ENCODE data around the gene HPGDS. TPM values are rescaled to one million over a fixed set of nuclear protein-coding genes. Genes with fewer than 3 reads are reported as not detected.
"Not testable (repeated sequence)": the region's sequence is repeated elsewhere in the genome, so short reads cannot be mapped to it uniquely, and the experiment has no call there.

Gene HPGDS
- total RNA-seq, 1 experiment from 2014 or later: not detected

DNA sequence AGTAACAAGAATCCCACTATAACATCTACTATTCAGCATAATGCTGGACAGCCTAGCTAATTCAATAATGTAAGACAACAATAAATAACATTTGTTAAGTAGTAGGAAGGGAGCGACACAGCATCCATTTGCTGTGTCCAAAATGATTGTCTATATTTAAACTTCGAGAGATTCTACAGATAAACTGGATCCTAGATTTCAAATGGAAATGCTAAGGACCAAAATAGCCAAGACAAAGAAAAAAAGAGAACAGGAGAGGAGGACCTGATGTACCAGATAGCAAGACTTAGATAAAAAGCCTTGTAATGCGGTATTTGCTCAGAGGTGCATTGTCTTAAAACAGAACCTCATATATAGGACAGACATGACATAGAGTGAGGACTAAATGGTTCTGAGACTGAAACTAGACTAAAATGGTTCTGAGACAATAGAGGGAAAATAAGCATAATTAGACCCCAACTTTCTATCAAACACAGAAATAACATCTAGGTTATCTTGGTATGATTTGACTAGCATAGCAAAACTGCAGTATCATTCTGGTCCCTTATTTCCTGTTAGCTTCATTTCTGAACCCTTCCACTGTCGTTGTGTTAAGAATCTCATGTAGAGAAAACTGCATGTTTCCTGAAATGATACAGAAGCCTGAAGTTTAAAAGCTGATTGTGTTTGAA is 3.8 kb downstream of the HPGDS start:
- DNase-seq (ENCODE audit: low read depth): no peak
- in situ Hi-C loops (cut with HindIII; ENCODE audit: low pct_unique_long_range_greater_than_20kb, low sequenced_read_pairs): no loop called here

- DNase-seq (ENCODE audit: low read depth); in situ Hi-C loops (cut with HindIII; ENCODE audit: low pct_unique_long_range_greater_than_20kb, low sequenced_read_pairs): not testable (repeated sequence)
Observed at GRCh38 chr4:94336791-94337190, 5.8 kb downstream of the HPGDS start.

DNA sequence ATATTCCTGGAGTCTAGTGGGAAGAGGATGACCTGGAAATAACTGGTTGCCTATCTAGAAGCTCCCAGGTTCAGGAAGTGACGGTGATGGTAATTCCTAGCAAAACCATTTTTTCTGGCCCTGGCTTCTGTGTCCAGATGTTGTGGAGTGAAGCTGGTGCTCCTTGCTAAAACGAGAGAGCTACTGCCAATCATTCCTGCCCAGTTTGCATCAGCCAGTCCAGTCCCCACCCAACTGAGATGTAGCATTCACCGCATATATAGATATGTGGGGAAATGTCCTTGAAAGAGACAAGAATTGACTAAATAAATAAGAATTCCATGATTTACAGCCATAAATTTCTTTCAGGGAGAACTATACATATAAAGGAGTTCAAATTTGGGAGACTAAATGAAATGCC is 6.3 kb downstream of the HPGDS start:
- in situ Hi-C loops (cut with HindIII; ENCODE audit: low pct_unique_long_range_greater_than_20kb, low sequenced_read_pairs): no loop called here
- DNase-seq (ENCODE audit: low read depth): no peak

GRCh38 chr4:94334962-94335361 is 7.7 kb downstream of the HPGDS start:
- DNase-seq (ENCODE audit: low read depth): no peak
- in situ Hi-C loops (cut with HindIII; ENCODE audit: low pct_unique_long_range_greater_than_20kb, low sequenced_read_pairs): no loop called here

- in situ Hi-C loops (cut with HindIII; ENCODE audit: low pct_unique_long_range_greater_than_20kb, low sequenced_read_pairs): no loop called here
- no peak for DNase-seq (ENCODE audit: low read depth)
Observed at GRCh38 chr4:94334476-94334875, 8.2 kb downstream of the HPGDS start.

DNA sequence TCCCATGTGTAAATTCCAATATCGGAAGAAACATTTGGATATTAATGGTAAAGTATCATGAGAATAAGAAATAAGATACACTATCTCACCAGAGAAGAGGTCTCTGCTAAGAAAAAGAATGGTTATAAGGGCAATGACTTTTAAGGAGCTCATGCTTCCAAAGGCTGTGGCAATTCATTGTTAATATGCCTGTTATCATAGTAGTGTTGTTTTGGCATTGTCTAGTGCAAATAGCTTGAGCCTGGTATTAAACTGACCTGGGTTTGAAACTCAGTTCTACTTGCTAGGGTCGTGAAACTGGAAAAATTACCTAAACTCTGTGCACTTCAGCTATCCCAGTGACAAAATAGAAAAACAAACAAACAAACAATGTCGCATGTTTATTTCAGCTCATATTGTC is 8.8 kb downstream of the HPGDS start:
- DNase-seq (ENCODE audit: low read depth): no peak
- in situ Hi-C loops (cut with HindIII; ENCODE audit: low pct_unique_long_range_greater_than_20kb, low sequenced_read_pairs): no loop called here

DNA sequence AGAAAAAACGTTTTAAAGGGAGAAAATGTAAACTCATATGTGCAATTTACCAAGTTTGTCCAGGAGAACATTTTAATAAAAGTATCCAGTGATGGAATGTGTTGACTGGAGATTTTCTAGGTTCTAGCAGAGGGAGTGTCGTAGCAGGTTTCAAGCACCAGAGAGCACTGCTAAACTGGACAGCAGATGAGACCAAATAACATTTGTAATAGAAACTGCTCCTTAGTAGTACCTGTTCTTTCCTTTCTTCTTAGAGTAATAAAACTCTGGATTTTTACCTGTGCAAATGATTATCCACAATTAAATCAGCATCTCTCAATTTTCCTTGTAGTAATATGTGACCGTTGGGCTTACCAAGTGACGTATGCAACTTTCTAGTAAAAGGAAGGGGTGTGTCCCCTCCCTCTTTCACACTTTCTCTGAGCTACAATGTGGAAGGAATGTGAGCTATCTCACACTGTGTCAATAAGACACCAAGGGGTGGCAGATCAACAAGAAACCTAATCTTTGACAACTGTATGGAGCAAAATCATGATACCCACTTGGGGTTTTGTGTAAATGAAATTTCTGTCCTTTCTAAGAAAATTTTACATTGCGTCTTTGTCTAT is 9.5 kb downstream of the HPGDS start:
- in situ Hi-C loops (cut with HindIII; ENCODE audit: low pct_unique_long_range_greater_than_20kb, low sequenced_read_pairs): no loop called here
- no peak for DNase-seq (ENCODE audit: low read depth)

GRCh38 chr4:94329933-94330332 is 12.7 kb downstream of the HPGDS start:
- DNase-seq (ENCODE audit: low read depth): no peak
- in situ Hi-C loops (cut with HindIII; ENCODE audit: low pct_unique_long_range_greater_than_20kb, low sequenced_read_pairs): no loop called here

- no peak for DNase-seq (ENCODE audit: low read depth)
- in situ Hi-C loops (cut with HindIII; ENCODE audit: low pct_unique_long_range_greater_than_20kb, low sequenced_read_pairs): no loop called here
Observed at GRCh38 chr4:94325835-94326234, 16.8 kb downstream of the HPGDS start.

GRCh38 chr4:94319927-94320326 is 22.7 kb downstream of the HPGDS start:
- in situ Hi-C loops (cut with HindIII; ENCODE audit: low pct_unique_long_range_greater_than_20kb, low sequenced_read_pairs): not testable (repeated sequence)

GRCh38 chr4:94307231-94307871 is 35.3 kb downstream of the HPGDS start:
- DNase-seq (ENCODE audit: low read depth): no peak
- in situ Hi-C loops (cut with HindIII; ENCODE audit: low pct_unique_long_range_greater_than_20kb, low sequenced_read_pairs): no loop called here

More at GRCh38 chr4:94319927-94320326, 22.7 kb downstream of the HPGDS start:
- DNase-seq (ENCODE audit: low read depth): not testable (repeated sequence)

- no peak for DNase-seq (ENCODE audit: low read depth)
- in situ Hi-C loops (cut with HindIII; ENCODE audit: low pct_unique_long_range_greater_than_20kb, low sequenced_read_pairs): no loop called here
Observed at GRCh38 chr4:94306713-94307112, 35.9 kb downstream of the HPGDS start.

- in situ Hi-C loops (cut with HindIII; ENCODE audit: low pct_unique_long_range_greater_than_20kb, low sequenced_read_pairs): no loop called here
- no peak for DNase-seq (ENCODE audit: low read depth)
Observed at GRCh38 chr4:94305466-94306225, 37.0 kb downstream of the HPGDS start.

- DNase-seq (ENCODE audit: low read depth): peak; percentile 12
- in situ Hi-C loops (cut with HindIII; ENCODE audit: low pct_unique_long_range_greater_than_20kb, low sequenced_read_pairs): no loop called here
Observed at GRCh38 chr4:94304365-94304971, 38.2 kb downstream of the HPGDS start.

GRCh38 chr4:94302191-94302590 is 40.4 kb downstream of the HPGDS start:
- in situ Hi-C loops (cut with HindIII; ENCODE audit: low pct_unique_long_range_greater_than_20kb, low sequenced_read_pairs): no loop called here
- DNase-seq (ENCODE audit: low read depth): no peak

- in situ Hi-C loops (cut with HindIII; ENCODE audit: low pct_unique_long_range_greater_than_20kb, low sequenced_read_pairs): no loop called here
- DNase-seq (ENCODE audit: low read depth): no peak
Observed at GRCh38 chr4:94298725-94299252, 43.8 kb downstream of the HPGDS start.

- in situ Hi-C loops (cut with HindIII; ENCODE audit: low pct_unique_long_range_greater_than_20kb, low sequenced_read_pairs); DNase-seq (ENCODE audit: low read depth): not testable (repeated sequence)
Observed at GRCh38 chr4:94295473-94295872, 47.2 kb downstream of the HPGDS start.

DNA sequence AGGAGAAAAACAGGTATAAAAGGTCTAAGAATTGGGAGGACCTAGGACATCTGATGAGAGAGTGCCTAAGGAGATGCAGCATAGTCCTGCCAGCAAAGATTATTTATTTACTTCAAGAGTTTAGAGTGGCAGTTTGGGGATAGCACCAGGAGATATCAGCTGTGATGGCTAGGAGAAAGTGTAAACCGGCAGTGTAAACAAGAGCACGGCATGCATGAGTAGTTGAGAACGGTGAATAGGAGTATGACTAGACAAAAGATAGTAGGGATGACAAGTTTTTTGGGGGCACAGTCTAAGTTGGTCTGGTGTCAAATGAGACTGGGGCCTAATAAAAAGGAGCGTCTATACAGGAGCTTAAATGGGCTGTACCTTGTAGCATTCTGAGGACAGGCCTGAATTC is 48.7 kb downstream of the HPGDS start:
- DNase-seq (ENCODE audit: low read depth); in situ Hi-C loops (cut with HindIII; ENCODE audit: low pct_unique_long_range_greater_than_20kb, low sequenced_read_pairs): not testable (repeated sequence)

All from Caki2 (cell line).